Caco-2 (cell line): ENCODE results near the gene PANX1. TPM values are rescaled to one million over a fixed set of nuclear protein-coding genes. Genes with fewer than 3 reads are reported as not detected.

Source experiments
- BruUV-seq: library from RNA; stranded (reverse); fragments of 400-500 nt; replicated peaks from 2 replicates; lab custom pipeline; 2021; lab: Mats Ljungman, UMichigan
- CTCF ChIA-PET: fragments of 300-600 bp; sonication (Branson Sonifier 250); formaldehyde crosslinking; loops from one replicate; lab custom pipeline; 2022; ENCODE audit warnings: antibody characterized with exemption; lab: Charles Lee
- POLR2A ChIA-PET: fragments of 300-600 bp; sonication (Branson Sonifier 250); formaldehyde crosslinking; loops from one replicate; lab custom pipeline; 2022; ENCODE audit warnings: antibody characterized with exemption; lab: Charles Lee
- DNase-seq, 2 experiments: peaks; one replicate each; pipeline versions ENCODE4 v3.0.0 to v3.0.0-alpha.2; 2020 to 2022
- H3K27me3 ChIP-seq: replicated peaks from 2 replicates; pipeline ENCODE4 v1.6.0; 2011; ENCODE audit warnings: low read length; ENCODE audit not compliant: control insufficient read depth, insufficient read depth
- H3K36me3 ChIP-seq: 2 replicates; pipeline ENCODE4 v1.5.1; 2011; ENCODE audit warnings: low read length; ENCODE audit not compliant: control insufficient read depth, insufficient read depth
- H3K4me1 ChIP-seq: fragments of 250-450 bp; sonication (Bioruptor Pico); 2 replicates; pipeline ENCODE4 v1.5.1; 2020; ENCODE audit warnings: mild to moderate bottlenecking
- H3K4me3 ChIP-seq: 2 replicates; pipeline ENCODE4 v1.5.1; 2011; ENCODE audit warnings: low read depth, mild to moderate bottlenecking, control low read depth, low read length
- H3K9me3 ChIP-seq: fragments of 250-450 bp; sonication (Bioruptor Pico); 2 replicates; pipeline ENCODE4 v1.5.1; 2020; ENCODE audit warnings: mild to moderate bottlenecking, moderate library complexity
- H3K27ac Mint-ChIP-seq: one replicate; pipeline ENCODE4 v1.8.0; 2022; ENCODE audit warnings: mixed read lengths; ENCODE audit not compliant: unreplicated experiment
- H3K27me3 Mint-ChIP-seq: one replicate; pipeline ENCODE4 v1.8.0; 2022; ENCODE audit warnings: mixed read lengths; ENCODE audit not compliant: insufficient read depth, unreplicated experiment
- H3K36me3 Mint-ChIP-seq: one replicate; pipeline ENCODE4 v1.8.0; 2022; ENCODE audit warnings: mild to moderate bottlenecking, mixed read lengths; ENCODE audit not compliant: insufficient read depth, unreplicated experiment
- H3K4me1 Mint-ChIP-seq: one replicate; pipeline ENCODE4 v1.8.0; 2022; ENCODE audit warnings: low read depth, mixed read lengths; ENCODE audit not compliant: unreplicated experiment
- H3K4me3 Mint-ChIP-seq: one replicate; pipeline ENCODE4 v1.8.0; 2022; ENCODE audit warnings: mild to moderate bottlenecking, moderate library complexity, mixed read lengths; ENCODE audit not compliant: unreplicated experiment
- H3K9me3 Mint-ChIP-seq: one replicate; pipeline ENCODE4 v1.8.0; 2022; ENCODE audit warnings: mixed read lengths; ENCODE audit not compliant: unreplicated experiment
- CTCF ChIP-seq, 2 experiments: fragments of 200-600 bp in 1 of 2; IDR thresholded peaks; 1 replicate in 1 of 2; 2 replicates in 1 of 2; pipeline versions ENCODE4 v1.5.1 to v1.8.0; 2011 to 2022; ENCODE audit warnings: antibody characterized with exemption in 1 of 2, control low read depth in 1 of 2, inconsistent platforms in 1 of 2, low read depth in 1 of 2, low read length in 1 of 2, mild to moderate bottlenecking in 1 of 2, moderate library complexity in 1 of 2; ENCODE audit not compliant: insufficient read depth in 1 of 2, severe bottlenecking in 1 of 2, unreplicated experiment in 1 of 2
- intact Hi-C: fragments of 100-400 bp; cut with micrococcal nuclease; formaldehyde crosslinking; loops from one replicate; pipeline ENCODE4 v1.10.0; 2022; ENCODE audit not compliant: unreplicated experiment
- total RNA-seq: library from RNA; stranded (reverse); gene quantifications from 2 replicates; pipeline ENCODE4 v1.2.3, GENCODE V29; 2022

Gene PANX1
- total RNA-seq, 1 experiment from 2014 or later, result 33.1 TPM

- no TSS peak for BruUV-seq
- Mint-ChIP-seq H3K9me3 (no peaks in the 10 kb centered on the region), H3K4me1 (peaks cover 6% of the 10 kb centered on the region), H3K36me3 (peaks cover 17% of the 10 kb centered on the region), H3K27me3 (no peaks in the 10 kb centered on the region), H3K4me3 (no peak overlapping the region), H3K27ac (no peak overlapping the region)
- peak in 1 of 2 experiments; percentile 66 for DNase-seq
- Histone ChIP-seq H3K4me3 (no peak overlapping the region), H3K4me1 (no peaks in the 10 kb centered on the region), H3K36me3 (no peaks in the 10 kb centered on the region), H3K9me3 (no peaks in the 10 kb centered on the region), H3K27me3 (no peaks in the 10 kb centered on the region)
- TF ChIP-seq CTCF (IDR thresholded peaks at IDR 0.05; ENCODE audit: insufficient read depth in 1 of 2, low read depth in 1 of 2, low read length in 1 of 2, severe bottlenecking in 1 of 2, unreplicated experiment in 1 of 2), result peak; percentile 86 to 92
- intact Hi-C loops, result loop anchor here (1.0 kb wide), 2 partner anchors 245 to 332 kb away; no protein-coding TSS in a partner anchor
- CTCF ChIA-PET, result interaction anchor here (0.6 to 1.0 kb wide), 4 partner anchors 22 to 276 kb away, joined by 3 to 5 read pairs (median 4); no protein-coding TSS in a partner anchor
- POLR2A ChIA-PET, result no interaction called here
Measured at GRCh38 chr11:94171693-94172440, 43.2 kb downstream of the PANX1 start.

- H3K36me3 Mint-ChIP-seq, result peaks cover 39% of the 10 kb centered on the region
- Histone ChIP-seq H3K27me3 (no peaks in the 10 kb centered on the region), H3K36me3 (peaks cover 1% of the 10 kb centered on the region; the same call in 1 of the 2 replicates), H3K4me1 (no peaks in the 10 kb centered on the region), H3K9me3 (no peaks in the 10 kb centered on the region), H3K4me3 (no peak overlapping the region)
- no peaks in the 10 kb centered on the region for H3K9me3 Mint-ChIP-seq
- no TSS peak for BruUV-seq
- H3K27me3 Mint-ChIP-seq, result no peaks in the 10 kb centered on the region
- H3K27ac Mint-ChIP-seq, result no peak overlapping the region
- CTCF ChIA-PET, result interaction anchor here (1.4 kb wide), 1 partner anchor 280 kb away, joined by 4 read pairs; no protein-coding TSS in a partner anchor
- DNase-seq, result no peak
- peaks cover 6% of the 10 kb centered on the region for H3K4me1 Mint-ChIP-seq
- POLR2A ChIA-PET, result no interaction called here
- intact Hi-C loops, result no loop called here
- no peak overlapping the region for H3K4me3 Mint-ChIP-seq
- TF ChIP-seq CTCF (IDR thresholded peaks at IDR 0.05; ENCODE audit: insufficient read depth in 1 of 2, low read depth in 1 of 2, low read length in 1 of 2, severe bottlenecking in 1 of 2, unreplicated experiment in 1 of 2), result no peak
Measured at GRCh38 chr11:94175535-94175934, 46.9 kb downstream of the PANX1 start.

- ChIA-PET CTCF (no interaction called here), POLR2A (no interaction called here)
- Mint-ChIP-seq H3K9me3 (no peaks in the 10 kb centered on the region), H3K27me3 (no peaks in the 10 kb centered on the region), H3K27ac (no peak overlapping the region), H3K36me3 (peaks cover 38% of the 10 kb centered on the region), H3K4me3 (no peak overlapping the region), H3K4me1 (peaks cover 5% of the 10 kb centered on the region)
- Histone ChIP-seq H3K4me1 (no peaks in the 10 kb centered on the region), H3K27me3 (no peaks in the 10 kb centered on the region), H3K4me3 (no peak overlapping the region), H3K9me3 (no peaks in the 10 kb centered on the region), H3K36me3 (peaks cover 1% of the 10 kb centered on the region; the same call in 1 of the 2 replicates)
- no TSS peak for BruUV-seq
- TF ChIP-seq CTCF (IDR thresholded peaks at IDR 0.05; ENCODE audit: insufficient read depth in 1 of 2, low read depth in 1 of 2, low read length in 1 of 2, severe bottlenecking in 1 of 2, unreplicated experiment in 1 of 2), result no peak
- intact Hi-C loops, result no loop called here
- no peak for DNase-seq
Measured at GRCh38 chr11:94178331-94178730, 49.7 kb downstream of the PANX1 start.
